ENCODE measurements around the gene RHOD.
A peak's percentile ranks its signal among the peaks of the same experiment; 100 is the strongest.

GRCh38 chr11:67120881-67121710 lies 64.4 kb downstream of the RHOD start:
- TF ChIP-seq CTCF (IDR thresholded peaks at IDR 0.05) (no peak), POLR2A (IDR thresholded peaks at IDR 0.05) (peak in 1 of 2 donors; percentile 54)
